Measurements from ENCODE around the gene CD3G. TPM values are rescaled to one million over a fixed set of nuclear protein-coding genes. Genes with fewer than 3 reads are reported as not detected.

Gene CD3G
- total and polyA plus RNA-seq, 2 of the 4 experiments (the other 2 are of a cell fraction) = not detected

DNA sequence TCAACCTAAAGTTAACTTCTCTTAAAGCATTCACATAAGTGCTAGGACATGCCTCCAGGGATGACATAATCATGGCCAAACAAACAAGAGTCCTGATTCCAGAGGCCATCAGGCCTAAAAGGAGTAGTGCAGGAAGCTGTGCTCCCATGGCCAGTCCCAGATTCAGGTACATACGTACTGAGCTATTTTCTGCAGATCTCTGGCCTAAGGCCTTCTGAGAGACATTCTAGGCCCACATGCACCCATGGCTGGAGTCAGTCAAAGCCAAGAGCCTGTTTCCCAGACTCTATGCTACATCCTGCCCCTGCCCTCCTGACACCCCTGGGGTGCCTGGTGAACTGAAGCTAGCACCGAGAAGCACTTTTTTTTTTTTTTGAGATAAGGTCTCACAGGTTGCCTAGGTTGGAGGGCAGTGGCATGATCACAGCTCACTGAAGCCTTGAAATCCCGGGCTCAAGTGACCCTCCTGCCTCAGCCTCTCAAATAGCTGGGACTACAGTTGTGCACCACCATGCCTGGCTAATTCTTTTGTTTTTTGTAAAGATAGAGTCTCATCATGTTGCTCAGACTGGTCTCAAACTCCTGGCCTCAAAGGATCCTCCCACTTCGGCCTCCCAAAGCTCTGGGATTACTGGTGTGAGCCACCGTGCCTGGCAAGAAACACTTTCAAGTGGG is 2.2 kb upstream of the CD3G start:
- no peaks in the 10 kb centered on the region for H3K9me3 ChIP-seq (ENCODE audit: control insufficient read depth, insufficient read depth, low read length)
- no peak overlapping the region for H2AFZ ChIP-seq (replicated peaks; ENCODE audit: low read length, poor library complexity)
- H4K5ac ChIP-seq (ENCODE audit: low read depth, low read length) = no peak overlapping the region
- H4K8ac ChIP-seq (ENCODE audit: low read depth in 2 of 2, low read length in 2 of 2) = no peak overlapping the region
- no peak overlapping the region for H3K9ac ChIP-seq (ENCODE audit: low read depth, low read length)
- no peaks in the 10 kb centered on the region for H4K20me1 ChIP-seq (ENCODE audit: insufficient read depth, low read length)
- H3K4me2 ChIP-seq (ENCODE audit: low read depth, low read length) = no peak overlapping the region
- H3K4me3 ChIP-seq (ENCODE audit: insufficient read depth, low read depth, low read length) = no peak overlapping the region
- H3K56ac ChIP-seq (ENCODE audit: extremely low read depth, insufficient read depth, low read length) = no peak overlapping the region
- dilution Hi-C loops (cut with HindIII; ENCODE audit: low sequenced_read_pairs, unreplicated experiment) (no loop called here), intact Hi-C loops (cut with micrococcal nuclease) (no loop called here), in situ Hi-C loops (cut with MboI; ENCODE audit: low sequenced_read_pairs) (no loop called here)
- H2AK9ac ChIP-seq (replicated peaks; ENCODE audit: low read depth, low read length, poor library complexity) = no peak overlapping the region
- H3K36me3 ChIP-seq (ENCODE audit: control insufficient read depth, insufficient read depth, low read length) = no peaks in the 10 kb centered on the region
- BruUV-seq (replicated peaks) = no TSS peak
- ChIA-PET POLR2A (ENCODE audit: unreplicated experiment) (no interaction called here), CTCF (no interaction called here)
- ATAC-seq (ENCODE audit: low read depth) (no peak), DNase-seq (no peak)
- H2AK5ac ChIP-seq (ENCODE audit: low read depth, low read length) = no peak overlapping the region
- WGBS, 2 experiments (ENCODE audit: extremely low coverage in 2 of 2, insufficient read length in 1 of 2) = no CpG with 5 or more reads among the region's 5 CpGs
- no peak for TF ChIP-seq BHLHE40 (IDR thresholded peaks at IDR 0.05; ENCODE audit: low read depth, low read length)
- no peak for TF ChIP-seq MAFK (IDR thresholded peaks at IDR 0.05; ENCODE audit: low read depth, low read length)
- TF ChIP-seq CEBPB (IDR thresholded peaks at IDR 0.05; ENCODE audit: low read depth, low read length) = no peak
- no peak for TF ChIP-seq RCOR1 (IDR thresholded peaks at IDR 0.05; ENCODE audit: insufficient replicate concordance, low read length)
- no peak for TF ChIP-seq MXI1 (IDR thresholded peaks at IDR 0.05; ENCODE audit: borderline replicate concordance, low read depth, low read length)
- TF ChIP-seq, protein P1, sequence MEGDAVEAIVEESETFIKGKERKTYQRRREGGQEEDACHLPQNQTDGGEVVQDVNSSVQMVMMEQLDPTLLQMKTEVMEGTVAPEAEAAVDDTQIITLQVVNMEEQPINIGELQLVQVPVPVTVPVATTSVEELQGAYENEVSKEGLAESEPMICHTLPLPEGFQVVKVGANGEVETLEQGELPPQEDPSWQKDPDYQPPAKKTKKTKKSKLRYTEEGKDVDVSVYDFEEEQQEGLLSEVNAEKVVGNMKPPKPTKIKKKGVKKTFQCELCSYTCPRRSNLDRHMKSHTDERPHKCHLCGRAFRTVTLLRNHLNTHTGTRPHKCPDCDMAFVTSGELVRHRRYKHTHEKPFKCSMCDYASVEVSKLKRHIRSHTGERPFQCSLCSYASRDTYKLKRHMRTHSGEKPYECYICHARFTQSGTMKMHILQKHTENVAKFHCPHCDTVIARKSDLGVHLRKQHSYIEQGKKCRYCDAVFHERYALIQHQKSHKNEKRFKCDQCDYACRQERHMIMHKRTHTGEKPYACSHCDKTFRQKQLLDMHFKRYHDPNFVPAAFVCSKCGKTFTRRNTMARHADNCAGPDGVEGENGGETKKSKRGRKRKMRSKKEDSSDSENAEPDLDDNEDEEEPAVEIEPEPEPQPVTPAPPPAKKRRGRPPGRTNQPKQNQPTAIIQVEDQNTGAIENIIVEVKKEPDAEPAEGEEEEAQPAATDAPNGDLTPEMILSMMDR (conservative IDR thresholded peaks at IDR 0.05; ENCODE audit: low read depth, low read length) = no peak
- no peak for TF ChIP-seq RAD21 (IDR thresholded peaks at IDR 0.05; ENCODE audit: low read length)
- TF ChIP-seq, protein P2, sequence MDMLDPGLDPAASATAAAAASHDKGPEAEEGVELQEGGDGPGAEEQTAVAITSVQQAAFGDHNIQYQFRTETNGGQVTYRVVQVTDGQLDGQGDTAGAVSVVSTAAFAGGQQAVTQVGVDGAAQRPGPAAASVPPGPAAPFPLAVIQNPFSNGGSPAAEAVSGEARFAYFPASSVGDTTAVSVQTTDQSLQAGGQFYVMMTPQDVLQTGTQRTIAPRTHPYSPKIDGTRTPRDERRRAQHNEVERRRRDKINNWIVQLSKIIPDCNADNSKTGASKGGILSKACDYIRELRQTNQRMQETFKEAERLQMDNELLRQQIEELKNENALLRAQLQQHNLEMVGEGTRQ (IDR thresholded peaks at IDR 0.05; ENCODE audit: low read depth, low read length) = no peak
- no peak for TF ChIP-seq NFE2L2 (IDR thresholded peaks at IDR 0.05; ENCODE audit: low read depth, low read length)
- no peak for TF ChIP-seq MAZ (IDR thresholded peaks at IDR 0.05; ENCODE audit: borderline replicate concordance, low read depth, low read length)
- no peak for TF ChIP-seq SMC3 (IDR thresholded peaks at IDR 0.05; ENCODE audit: low read depth, low read length)
- TF ChIP-seq FOS (IDR thresholded peaks at IDR 0.05; ENCODE audit: low read depth, low read length) = no peak
- TF ChIP-seq, protein P3, sequence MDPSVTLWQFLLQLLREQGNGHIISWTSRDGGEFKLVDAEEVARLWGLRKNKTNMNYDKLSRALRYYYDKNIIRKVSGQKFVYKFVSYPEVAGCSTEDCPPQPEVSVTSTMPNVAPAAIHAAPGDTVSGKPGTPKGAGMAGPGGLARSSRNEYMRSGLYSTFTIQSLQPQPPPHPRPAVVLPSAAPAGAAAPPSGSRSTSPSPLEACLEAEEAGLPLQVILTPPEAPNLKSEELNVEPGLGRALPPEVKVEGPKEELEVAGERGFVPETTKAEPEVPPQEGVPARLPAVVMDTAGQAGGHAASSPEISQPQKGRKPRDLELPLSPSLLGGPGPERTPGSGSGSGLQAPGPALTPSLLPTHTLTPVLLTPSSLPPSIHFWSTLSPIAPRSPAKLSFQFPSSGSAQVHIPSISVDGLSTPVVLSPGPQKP (IDR thresholded peaks at IDR 0.05; ENCODE audit: borderline replicate concordance, low read depth, low read length) = no peak
- no peak overlapping the region for H2BK15ac ChIP-seq (ENCODE audit: low read depth, low read length)
- no peak overlapping the region for H3K27ac ChIP-seq (ENCODE audit: insufficient read depth, low read length)
- H3K18ac ChIP-seq (ENCODE audit: low read depth, low read length) = no peak overlapping the region
- H3K9me1 ChIP-seq (ENCODE audit: insufficient read depth, low read length) = no peaks in the 10 kb centered on the region
- H3K23ac ChIP-seq (ENCODE audit: low read depth, low read length) = no peak overlapping the region
- H3K27me3 ChIP-seq (ENCODE audit: control insufficient read depth, insufficient read depth, low read length) = peaks cover 15% of the 10 kb centered on the region
- no peak overlapping the region for H4K91ac ChIP-seq (ENCODE audit: insufficient read depth, low read depth, low read length)
- no peaks in the 10 kb centered on the region for H3K79me1 ChIP-seq (ENCODE audit: low read depth in 1 of 2, low read length in 2 of 2)
- H2BK5ac ChIP-seq (ENCODE audit: low read depth, low read length, poor library complexity, severe bottlenecking) = no peak overlapping the region
- H3K4me1 ChIP-seq (ENCODE audit: control insufficient read depth, insufficient read depth, low read length) = no peaks in the 10 kb centered on the region
- H3K14ac ChIP-seq (replicated peaks; ENCODE audit: low read depth, low read length) = no peak overlapping the region
- no peak overlapping the region for H2BK20ac ChIP-seq (ENCODE audit: low read depth, low read length)
- no peak overlapping the region for H3K4ac ChIP-seq (ENCODE audit: low read depth, low read length)
- no peak overlapping the region for H2BK120ac ChIP-seq (ENCODE audit: low read depth, low read length)

All from IMR-90 (cell line).